HepG2 (cell line): Measurements from ENCODE around the gene TMEM186. TPM values are rescaled to one million over a fixed set of nuclear protein-coding genes. Genes with fewer than 3 reads are reported as not detected.

Experiments
- E2F5 ChIP-seq: sonication (generic); formaldehyde crosslinking; conservative IDR thresholded peaks from 2 replicates; pipeline ENCODE4 v1.4.0; 2020; ENCODE audit warnings: missing genetic modification reagents
- GFI1 ChIP-seq: sonication (generic); formaldehyde crosslinking; IDR thresholded peaks from 2 replicates; pipeline ENCODE4 v1.5.0; 2020; ENCODE audit warnings: missing genetic modification reagents, mild to moderate bottlenecking, borderline replicate concordance
- KDM5A ChIP-seq: fragments of 200-600 bp; sonication (generic); IDR thresholded peaks from 2 replicates; pipeline ENCODE4 v1.7.0; 2018; ENCODE audit warnings: antibody characterized with exemption, mild to moderate bottlenecking, low read length, borderline replicate concordance
- RBFOX2 ChIP-seq: fragments of 200-400 bp; formaldehyde crosslinking; IDR thresholded peaks from 2 replicates; pipeline ENCODE4 v1.6.1; 2017; ENCODE audit warnings: low read depth, mild to moderate bottlenecking, low read length
- TERF1 ChIP-seq: sonication (generic); formaldehyde crosslinking; IDR thresholded peaks from 2 replicates; pipeline ENCODE4 v1.8.0; 2022; ENCODE audit warnings: mild to moderate bottlenecking, missing genetic modification reagents, moderate library complexity
- ZBTB39 ChIP-seq: sonication (generic); formaldehyde crosslinking; IDR thresholded peaks from 2 replicates; pipeline ENCODE4 v1.5.0; 2020; ENCODE audit warnings: missing genetic modification reagents
- ZMYM3 ChIP-seq: sonication (generic); formaldehyde crosslinking; IDR thresholded peaks from 2 replicates; pipeline ENCODE4 v1.5.1; 2020; ENCODE audit warnings: mild to moderate bottlenecking, missing genetic modification reagents
- ZNF451 ChIP-seq: sonication (generic); formaldehyde crosslinking; IDR thresholded peaks from 2 replicates; pipeline ENCODE4 v1.5.0; 2020; ENCODE audit warnings: mild to moderate bottlenecking, missing genetic modification reagents
- ZNF598 ChIP-seq: sonication (generic); formaldehyde crosslinking; IDR thresholded peaks from 2 replicates; pipeline ENCODE4 v1.5.1; 2020; ENCODE audit warnings: mild to moderate bottlenecking, missing genetic modification reagents, borderline replicate concordance
- ZNF646 ChIP-seq: sonication (generic); formaldehyde crosslinking; IDR thresholded peaks from 2 replicates; pipeline ENCODE4 v1.9.0; 2021; ENCODE audit warnings: mild to moderate bottlenecking, missing genetic modification reagents
- ZNF713 ChIP-seq: sonication (generic); formaldehyde crosslinking; IDR thresholded peaks from 2 replicates; pipeline ENCODE4 v1.4.0; 2020; ENCODE audit warnings: mild to moderate bottlenecking, missing genetic modification reagents
- ZNF746 ChIP-seq: sonication (generic); formaldehyde crosslinking; IDR thresholded peaks from 2 replicates; pipeline ENCODE4 v1.8.0; 2022; ENCODE audit warnings: mild to moderate bottlenecking, missing genetic modification reagents
- ZNF878 ChIP-seq: sonication (generic); formaldehyde crosslinking; IDR thresholded peaks from 2 replicates; pipeline ENCODE4 v1.8.1; 2023; ENCODE audit warnings: mild to moderate bottlenecking, missing genetic modification reagents, moderate library complexity
- ZNF879 ChIP-seq: sonication (generic); formaldehyde crosslinking; IDR thresholded peaks from 2 replicates; pipeline ENCODE4 v1.8.1; 2023; ENCODE audit warnings: missing genetic modification reagents
- ZSCAN21 ChIP-seq: sonication (generic); formaldehyde crosslinking; IDR thresholded peaks from 2 replicates; pipeline ENCODE4 v1.8.0; 2022; ENCODE audit warnings: mild to moderate bottlenecking, missing genetic modification reagents, moderate library complexity, borderline replicate concordance
- polyA plus RNA-seq, 8 experiments: library from polyadenylated mRNA; depleted of rRNA in 3 of 8; stranded (reverse) in 7 of 8; unstranded in 1 of 8; fragments of >200 nt; fragmentation: Illumina TruSeq in 4 of 8; extraction: Trizol in 4 of 8; gene quantifications; 2 replicates each; pipeline versions ENCODE4 v1.2.1 to v1.2.3, GENCODE V29; 2011 to 2016; ENCODE audit warnings: low read depth in 4 of 8, missing spikeins in 1 of 8, mixed read lengths in 1 of 8; ENCODE audit not compliant: insufficient read depth in 1 of 8
- total RNA-seq, 5 experiments: library from RNA; depleted of rRNA; stranded (reverse); fragments of >200 nt; fragmentation: Illumina TruSeq; extraction: Trizol; gene quantifications; 2 replicates each; pipeline ENCODE4 v1.2.3, GENCODE V29; 2016; ENCODE audit warnings: low read depth in 1 of 5

The TMEM186 gene
- total and polyA plus RNA-seq, 2 of the 13 experiments (the other 11 are each of a cell fraction or from before 2014, with no cell fraction given) = 16.2 to 19.3 TPM

GRCh38 chr16:8797364-8798173 lies at the start of gene TMEM186, which contains the start of gene PMM2 (continued):
- peak; percentile 84 for TF ChIP-seq KDM5A
- TF ChIP-seq ZNF713 (CRISPR knock-in tag) = peak; percentile 96; the same call in 1 of the 2 replicates
- TF ChIP-seq GFI1 = peak; percentile 86
- peak; percentile 87 for TF ChIP-seq E2F5 (CRISPR knock-in tag)
- no peak for TF ChIP-seq ZNF646 (CRISPR knock-in tag)
- TF ChIP-seq ZNF879 (CRISPR knock-in tag) = peak; percentile 90; the same call in 1 of the 2 replicates
- peak; percentile 24; the same call in 1 of the 2 replicates for TF ChIP-seq ZBTB39
- TF ChIP-seq ZNF746 = peak; percentile 90
- TF ChIP-seq ZSCAN21 (CRISPR knock-in tag) = peak; percentile 97
- peak; percentile 29; the same call in 1 of the 2 replicates for TF ChIP-seq ZMYM3 (CRISPR knock-in tag)
- peak; percentile 45; the same call in 1 of the 2 replicates for TF ChIP-seq TERF1 (CRISPR knock-in tag)
- peak; percentile 100 for TF ChIP-seq ZNF598 (CRISPR knock-in tag)
- TF ChIP-seq RBFOX2 = peak; percentile 99
- TF ChIP-seq ZNF451 (CRISPR knock-in tag) = peak; percentile 98
- peak; percentile 95 for TF ChIP-seq ZNF878 (CRISPR knock-in tag)
